Glomerular endothelial cell (primary cell): Measurements from ENCODE around the gene TPX2. TPM values are rescaled to one million over a fixed set of nuclear protein-coding genes. Genes with fewer than 3 reads are reported as not detected.

Experiments used
- DNase-seq: peaks from one replicate; pipeline ENCODE4 v3.0.0-alpha.2; 2011; ENCODE audit warnings: low read depth, low spot score; ENCODE audit errors: extremely low read depth
- total RNA-seq: library from RNA; depleted of rRNA; stranded (reverse); fragments of >200 nt; gene quantifications from 2 replicates; pipeline ENCODE4 v1.2.3, GENCODE V29; 2015

Gene TPX2
- total RNA-seq, 1 donor from 2014 or later, result 31.0 TPM

DNA sequence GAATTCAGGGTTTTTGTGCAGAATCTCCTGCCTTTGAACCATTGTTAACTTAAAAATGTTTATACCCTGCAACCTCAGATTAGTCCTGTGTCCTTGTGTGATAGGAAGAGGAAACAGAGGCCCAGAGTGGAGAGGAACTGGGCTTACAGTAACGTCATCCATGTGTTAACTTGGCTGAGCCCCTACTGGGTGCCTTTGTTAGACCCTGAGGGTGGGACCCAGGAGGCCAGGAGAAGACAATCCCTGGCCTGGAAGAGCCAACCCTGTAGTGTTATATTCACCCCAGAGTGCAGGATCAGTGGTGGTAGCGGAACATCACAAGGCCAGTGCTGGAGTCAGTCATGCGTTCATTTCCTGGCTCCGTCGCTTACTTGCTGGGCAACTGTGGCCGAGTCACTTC lies 90.6 kb downstream of the TPX2 start:
- DNase-seq, result no peak

DNA sequence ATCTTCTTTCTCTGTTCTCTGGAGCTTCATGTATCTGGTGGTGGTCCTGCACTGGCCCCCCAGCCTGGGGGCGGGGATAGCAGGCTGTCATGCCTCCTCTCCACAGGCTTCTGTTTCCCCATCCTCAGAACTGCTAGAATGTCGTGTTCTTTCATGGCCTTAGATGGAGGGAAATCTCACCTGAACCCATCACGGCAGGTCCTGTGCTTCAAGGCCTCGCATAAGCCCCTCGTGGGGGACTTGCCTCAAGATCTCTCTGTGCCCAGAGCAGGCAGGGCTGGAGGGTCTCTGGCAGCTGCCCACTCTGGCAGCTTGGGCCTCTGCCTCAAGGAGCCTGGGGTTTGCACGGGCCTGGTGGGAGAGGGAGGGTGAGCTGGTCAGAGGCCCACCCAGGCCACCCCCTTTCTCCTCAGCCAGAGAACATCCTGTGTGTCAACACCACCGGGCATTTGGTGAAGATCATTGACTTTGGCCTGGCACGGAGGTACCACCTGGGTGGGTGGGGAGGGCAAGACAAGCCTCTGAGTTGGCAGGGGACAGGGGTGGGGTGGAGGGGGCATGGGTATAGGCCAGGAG lies 91.4 kb downstream of the TPX2 start:
- DNase-seq, result no peak

- no peak for DNase-seq
Measured at GRCh38 chr20:31831211-31831610, 92.1 kb downstream of the TPX2 start.

GRCh38 chr20:31831771-31832306 lies 92.7 kb downstream of the TPX2 start:
- no peak for DNase-seq

GRCh38 chr20:31833130-31833930 lies 94.2 kb downstream of the TPX2 start:
- DNase-seq, result no peak

DNA sequence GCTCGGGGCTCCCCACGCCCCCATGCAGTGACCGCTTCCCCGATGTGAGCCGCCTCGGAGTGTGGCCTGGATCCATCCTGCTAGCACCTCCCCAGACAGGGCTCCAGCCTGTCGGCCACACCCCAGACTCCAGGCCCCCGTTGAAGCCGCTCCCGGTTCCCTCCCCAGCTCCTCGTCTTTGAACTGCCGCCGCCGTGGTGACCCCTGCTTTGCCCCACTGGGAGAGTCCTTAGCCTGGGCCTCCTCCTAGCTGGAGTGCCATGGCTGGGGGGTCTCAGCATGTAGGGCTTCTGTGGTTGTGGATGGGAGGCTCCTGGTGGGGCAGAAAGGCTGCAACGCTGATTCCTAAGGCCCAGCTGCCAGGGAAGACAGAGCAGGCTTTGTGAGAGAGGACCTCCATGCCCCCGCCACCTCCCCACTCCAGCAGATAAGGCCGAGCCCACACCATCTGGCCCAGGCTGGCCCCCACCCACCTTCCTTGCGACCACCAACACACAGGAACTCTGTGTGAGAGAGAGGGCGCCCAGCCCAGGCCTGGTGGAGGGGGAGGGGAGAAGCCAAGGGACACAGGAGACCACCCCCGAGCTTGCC lies 94.9 kb downstream of the TPX2 start:
- no peak for DNase-seq

DNA sequence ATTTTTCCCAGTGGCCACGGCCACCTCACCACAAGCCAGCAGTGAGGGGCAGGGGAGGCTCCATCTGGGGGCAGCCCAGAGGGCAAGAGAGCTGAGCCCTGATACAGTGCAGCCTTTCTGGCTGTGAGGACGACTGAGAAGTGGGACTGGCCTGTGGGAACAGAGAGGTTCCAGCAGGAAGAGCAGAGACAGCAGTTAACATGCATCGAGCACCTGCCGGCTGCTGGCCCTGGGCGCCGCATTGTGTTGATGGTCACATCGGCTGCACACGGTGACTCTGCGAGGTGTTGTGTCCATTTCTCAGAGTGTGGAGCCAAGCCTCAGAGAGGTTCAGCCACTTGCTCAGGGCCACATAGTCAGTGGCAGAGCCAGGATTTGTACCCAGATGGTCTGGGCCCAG lies 96.5 kb downstream of the TPX2 start:
- no peak for DNase-seq

DNA sequence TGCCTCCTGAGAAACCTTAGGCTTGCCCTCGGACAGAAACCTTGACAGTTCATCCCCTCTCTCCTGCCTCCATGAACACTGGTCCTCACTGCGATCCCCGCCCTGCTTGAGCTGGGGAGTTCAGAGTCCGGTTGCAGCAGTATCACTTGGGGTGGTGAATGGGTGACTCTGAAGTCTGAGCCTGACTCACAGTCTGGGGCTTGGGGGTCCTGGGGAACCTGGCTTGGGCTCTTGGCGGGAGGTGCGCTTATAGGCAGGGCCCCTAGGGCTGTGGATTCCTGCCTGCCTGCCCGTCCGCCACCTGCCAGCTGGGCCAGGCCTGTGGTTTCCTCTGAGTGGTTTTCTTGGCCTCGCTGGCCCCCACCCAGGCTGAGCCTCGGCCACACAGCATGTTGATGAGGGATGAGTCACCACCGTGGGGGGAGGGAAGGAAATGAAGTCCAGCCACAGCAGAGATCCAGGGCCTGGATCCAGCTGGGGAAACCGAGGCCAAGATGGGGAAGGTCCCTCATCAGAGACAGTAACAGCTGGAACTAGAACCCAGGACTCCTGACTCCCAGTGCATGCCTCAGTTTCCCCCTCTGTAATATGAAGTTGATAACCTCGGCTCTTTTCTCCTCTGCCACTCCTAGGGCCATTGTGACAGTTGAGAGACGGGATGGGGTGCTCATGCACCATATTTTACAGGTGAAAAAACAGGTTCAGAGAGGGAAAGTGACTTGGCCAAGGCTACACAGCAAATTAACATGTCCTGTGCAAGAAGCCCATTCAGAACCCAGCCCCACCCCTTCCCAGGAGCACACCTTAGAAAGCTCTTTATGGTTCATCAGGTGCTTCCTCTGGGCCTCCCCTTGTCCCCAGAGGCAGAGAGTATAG lies 97.1 kb downstream of the TPX2 start:
- DNase-seq, result no peak

- no peak for DNase-seq
Measured at GRCh38 chr20:31836853-31837608, 97.9 kb downstream of the TPX2 start.

GRCh38 chr20:31837896-31838397 lies 98.9 kb downstream of the TPX2 start:
- no peak for DNase-seq

- no peak for DNase-seq
Measured at GRCh38 chr20:31838646-31839292, 99.7 kb downstream of the TPX2 start.

DNA sequence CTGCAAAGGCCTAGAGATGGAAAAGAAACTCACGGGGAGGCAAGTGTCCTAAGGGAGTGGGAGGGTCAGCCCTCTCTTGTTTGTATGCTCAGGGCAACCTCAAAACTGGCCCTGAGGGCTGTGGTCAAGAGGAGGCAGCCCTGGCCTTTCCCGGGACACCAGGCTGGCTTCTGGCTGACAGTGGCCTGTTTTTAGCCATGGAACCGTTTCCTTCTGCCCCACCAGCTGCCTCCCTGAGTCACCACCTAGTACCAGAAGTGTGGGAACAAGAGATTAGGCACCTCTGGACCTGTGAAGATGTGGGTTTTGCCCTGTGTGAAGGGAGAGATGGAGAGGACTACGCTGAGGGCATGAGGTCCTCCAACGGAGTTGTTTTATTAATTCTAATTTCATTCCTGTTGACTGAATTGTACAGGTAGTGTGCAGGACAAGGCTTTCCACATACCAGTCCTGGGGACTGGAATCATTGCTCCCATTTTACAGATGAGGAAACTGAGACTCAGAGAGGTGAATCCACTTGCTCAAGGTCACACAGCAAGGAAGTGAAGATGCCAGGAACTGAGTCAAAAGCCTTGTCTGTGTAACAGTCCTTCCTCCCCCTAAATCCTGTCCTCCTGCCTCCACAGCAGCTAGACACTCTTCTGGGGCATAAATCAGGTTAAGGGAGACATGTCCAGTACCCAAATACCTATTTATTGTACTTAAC lies 100.8 kb downstream of the TPX2 start:
- no peak for DNase-seq

DNA sequence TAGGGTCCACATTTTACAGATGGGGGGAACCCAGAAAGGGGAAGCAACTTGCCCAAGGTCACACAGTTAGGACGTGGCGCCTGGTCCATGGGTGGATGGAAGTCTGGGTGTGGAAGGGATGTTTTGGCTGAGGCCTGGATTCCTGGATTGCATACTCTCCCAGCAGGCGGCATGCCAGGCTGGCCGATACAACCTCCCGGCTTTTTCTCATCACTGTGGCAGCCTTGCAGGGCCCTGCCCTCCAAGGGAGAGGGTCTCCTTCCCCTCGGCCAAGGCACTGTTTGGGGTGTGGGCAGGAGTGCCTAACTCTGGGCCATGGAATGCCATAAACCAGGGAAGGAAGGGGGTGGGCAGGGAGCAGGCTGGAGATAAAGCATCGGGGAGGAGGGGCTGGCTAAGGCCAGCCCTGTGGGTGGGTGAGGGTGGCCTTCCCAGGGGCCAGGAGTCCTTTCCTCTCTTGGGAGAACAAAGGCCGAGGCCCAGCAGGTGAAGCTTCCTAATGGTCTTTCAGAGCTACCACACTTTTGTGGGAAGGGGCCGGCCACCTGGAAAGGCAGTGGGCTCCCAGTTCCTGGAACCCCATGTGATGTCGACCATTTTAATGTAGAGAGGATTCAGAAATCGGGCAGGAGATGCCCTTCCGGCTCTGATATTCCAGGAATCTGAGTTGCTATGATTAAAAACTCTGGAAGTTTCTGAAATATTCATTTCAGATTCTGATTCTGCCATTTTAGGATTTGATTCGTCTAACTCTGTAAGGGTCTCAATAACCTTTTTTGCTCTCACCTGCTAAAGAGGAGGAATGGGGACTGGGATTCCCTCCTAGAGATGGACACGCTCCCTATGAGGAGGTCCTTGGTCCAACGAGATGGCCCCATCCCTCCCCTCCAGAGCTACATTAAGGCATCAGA lies 102.1 kb downstream of the TPX2 start:
- no peak for DNase-seq

GRCh38 chr20:31841928-31842327 lies 102.8 kb downstream of the TPX2 start:
- DNase-seq, result no peak

DNA sequence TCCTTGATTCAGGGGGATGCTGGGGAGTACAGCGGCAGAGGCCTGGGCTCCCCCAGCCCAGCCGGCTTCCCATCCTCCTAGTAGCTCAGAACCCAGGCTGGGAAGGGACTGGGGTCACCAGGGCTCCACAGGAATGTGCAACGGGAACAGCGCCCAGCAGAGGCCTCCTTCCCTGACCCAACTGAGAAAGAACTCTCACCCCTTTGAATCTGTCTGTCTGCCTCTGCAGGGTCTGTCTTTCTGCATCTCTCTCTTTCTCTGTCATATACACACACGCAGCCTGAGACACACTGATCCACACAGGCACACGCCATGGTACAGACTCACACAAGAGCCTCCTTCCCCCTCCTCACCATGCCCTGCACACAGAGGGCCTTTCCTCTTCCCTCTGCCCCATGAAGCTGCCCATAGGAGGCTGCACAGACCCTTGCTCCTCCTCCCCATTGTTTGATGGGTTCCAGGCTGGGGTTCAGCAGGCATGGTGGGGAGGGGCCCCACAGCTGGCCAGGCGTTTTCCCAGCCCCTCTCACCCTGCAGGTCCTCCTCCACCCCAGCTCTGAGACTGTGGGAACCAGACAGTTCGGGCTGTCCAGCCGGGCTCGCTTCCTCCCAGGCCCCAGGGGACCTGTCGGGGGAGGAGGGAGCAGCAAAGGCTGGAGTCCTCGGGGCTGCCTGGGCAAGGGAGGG lies 103.5 kb downstream of the TPX2 start:
- no peak for DNase-seq

GRCh38 chr20:31843288-31843687 lies 104.2 kb downstream of the TPX2 start:
- no peak for DNase-seq

GRCh38 chr20:31843881-31844280 lies 104.8 kb downstream of the TPX2 start:
- DNase-seq, result no peak
